Adrenal gland (tissue), 12 donors: ENCODE data around the gene DYNC2LI1. TPM values are rescaled to one million over a fixed set of nuclear protein-coding genes. Genes with fewer than 3 reads are reported as not detected.

ENCODE experiments used
- DNase-seq, 7 donors: peaks; one replicate each; pipeline ENCODE4 v3.0.0-alpha.2; 2019 to 2020
- H3K27ac ChIP-seq, 5 donors: fragments of 200-600 bp; sonication (generic) in 4 of 5; 1 replicate in 3 of 5; 2 replicates in 2 of 5; pipeline versions ENCODE4 v1.5.1 to v1.8.0; 2016 to 2020; ENCODE audit warnings: mild to moderate bottlenecking in 1 of 5
- H3K27me3 ChIP-seq: fragments of 200-600 bp; 2 replicates; pipeline ENCODE4 v1.8.0; 2021
- H3K36me3 ChIP-seq, 2 donors: fragments of 200-600 bp; replicated peaks in 1 of 2; 1 replicate in 1 of 2; 2 replicates in 1 of 2; pipeline versions ENCODE4 v1.5.1 to v1.8.0; 2018 to 2022
- H3K4me1 ChIP-seq, 2 donors: fragments of 200-600 bp; replicated peaks in 1 of 2; 1 replicate in 1 of 2; 2 replicates in 1 of 2; pipeline versions ENCODE4 v1.5.1 to v1.8.0; 2018 to 2021
- H3K4me3 ChIP-seq, 4 donors: fragments of 200-600 bp; sonication (generic) in 3 of 4; one replicate each; pipeline ENCODE4 v1.5.1; 2016 to 2018
- H3K9me3 ChIP-seq, 3 donors: fragments of 200-600 bp; sonication (generic) in 1 of 3; replicated peaks in 1 of 3; 1 replicate in 2 of 3; 2 replicates in 1 of 3; pipeline versions ENCODE4 v1.5.1 to v1.8.0; 2016 to 2021
- CTCF ChIP-seq, 6 experiments: fragments of 450-650 bp in 4 of 6; fragments of 200-600 bp in 2 of 6; sonication (generic) in 1 of 6; IDR thresholded peaks; 1 replicate in 5 of 6; 2 replicates in 1 of 6; pipeline versions ENCODE4 v1.5.1 to v1.8.0; 2016 to 2021; ENCODE audit warnings: antibody characterized with exemption in 6 of 6, mild to moderate bottlenecking in 2 of 6, moderate library complexity in 1 of 6
- POLR2A ChIP-seq, 2 donors: fragments of 450-650 bp; IDR thresholded peaks; one replicate each; pipeline ENCODE4 v1.6.1; 2017; ENCODE audit warnings: antibody characterized with exemption in 2 of 2, mild to moderate bottlenecking in 2 of 2, moderate library complexity in 1 of 2
- WGBS, 4 donors: extraction: QIAGEN DNeasy Blood & Tissue Kit in 2 of 4; methylation state at CpG; one replicate each; pipeline versions ENCODE4 v1.1.5 to v1.1.7; 2013 to 2017; 5-methylcytosine and 5-hydroxymethylcytosine counted together
- intact Hi-C, 2 donors: fragments of 100-400 bp; cut with DNase I; formaldehyde crosslinking; loops; one replicate each; pipeline versions ENCODE4 v1.14.1 to v1.15.0; 2022 to 2023
- polyA plus RNA-seq, 3 donors: library from polyadenylated mRNA; stranded (reverse); fragments of 200-250 nt in 2 of 3; fragments of 350-450 nt in 1 of 3; fragmentation: Illumina TruSeq in 1 of 3; extraction: RNeasy Lipid Tissue Mini Kit (QIAGEN cat#74804) in 1 of 3; gene quantifications; one replicate each; pipeline ENCODE4 v1.2.3, GENCODE V29; 2013 to 2014
- total RNA-seq, 9 donors: library from RNA; depleted of rRNA in 4 of 9; stranded (reverse); fragments of >200 nt in 4 of 9; fragments of 120-200 nt in 1 of 9; fragmentation: NEBNext Ultra II Directional in 1 of 9; extraction: Animal tissue kit (Norgen Biotek cat#: 25700) in 1 of 9; gene quantifications; one replicate each; pipeline versions ENCODE4 v1.1.0 to v1.2.4, GENCODE V29; 2013 to 2023
- donor health status: healthy with polysubstance abuse.
- donor health status: Bipolar disorder and iron deficiency.
- donor health status: DM: yes; HTN: yes; CAD: no.
- donor health status: DM: no; HTN: no; CAD: no.
- donor health status: DM: no; HTN: no; CAD: no.
- donor health status: DM: yes; HTN: yes; CAD: no.

DYNC2LI1 gene
- total and polyA plus RNA-seq, 12 donors, result 16.9 to 80.5 (median 30.5) TPM

- Histone ChIP-seq H3K27ac (no peak overlapping the region), H3K9me3 (no peaks in the 10 kb centered on the region), H3K27me3 (peaks cover 8% of the 10 kb centered on the region), H3K4me3 (peak overlapping the region in 1 of 4 donors; percentile 25), H3K36me3 (no peaks in the 10 kb centered on the region), H3K4me1 (peaks cover 7 to 8% of the 10 kb centered on the region in 2 donors)
- WGBS, 4 donors, result 9 to 20% (median 12%) methylated on average over 26 to 54 of the region's 54 CpGs
- peak in 1 of 7 donors; percentile 43 for DNase-seq
- intact Hi-C loops, result no loop called here
- no peak for TF ChIP-seq CTCF (IDR thresholded peaks at IDR 0.05)
- no peak for TF ChIP-seq POLR2A (IDR thresholded peaks at IDR 0.05)
These were observed 57.9 kb downstream of the DYNC2LI1 start for GRCh38 chr2:43831543-43832294.

GRCh38 chr2:43832457-43832856 lies 58.6 kb downstream of the DYNC2LI1 start:
- Histone ChIP-seq H3K9me3 (no peaks in the 10 kb centered on the region), H3K27me3 (peaks cover 8% of the 10 kb centered on the region), H3K4me1 (peaks cover 7 to 8% of the 10 kb centered on the region in 2 donors), H3K27ac (no peak overlapping the region), H3K4me3 (no peak overlapping the region), H3K36me3 (no peaks in the 10 kb centered on the region)
- intact Hi-C loops, result no loop called here
- TF ChIP-seq CTCF (IDR thresholded peaks at IDR 0.05), result no peak
- TF ChIP-seq POLR2A (IDR thresholded peaks at IDR 0.05), result no peak
- WGBS, 4 donors, result 32 to 66% (median 51%) methylated on average over 2 to 3 of the region's 3 CpGs
- peak in 1 of 7 donors; percentile 41 for DNase-seq

- Histone ChIP-seq H3K4me3 (no peak overlapping the region), H3K27me3 (peaks cover 1% of the 10 kb centered on the region), H3K36me3 (no peaks in the 10 kb centered on the region), H3K27ac (no peak overlapping the region), H3K9me3 (no peaks in the 10 kb centered on the region), H3K4me1 (peaks cover 0 to under 1% of the 10 kb centered on the region in 2 donors)
- intact Hi-C loops, result no loop called here
- WGBS, 4 donors, result 68 to 77% (median 74%) methylated on average over 4 of the region's 4 CpGs
- no peak for TF ChIP-seq CTCF (IDR thresholded peaks at IDR 0.05)
- TF ChIP-seq POLR2A (IDR thresholded peaks at IDR 0.05), result no peak
- DNase-seq, result peak in 1 of 7 donors; percentile 7
These were observed 63.2 kb downstream of the DYNC2LI1 start for GRCh38 chr2:43837033-43837432.

GRCh38 chr2:43837831-43838559 lies 64.2 kb downstream of the DYNC2LI1 start:
- H3K27ac ChIP-seq, result no peak overlapping the region
- H3K9me3 ChIP-seq, result no peaks in the 10 kb centered on the region
- DNase-seq, result peak in 2 of 7 donors; percentile 11 to 34
- no peaks in the 10 kb centered on the region for H3K4me1 ChIP-seq
- H3K27me3 ChIP-seq, result no peaks in the 10 kb centered on the region
- intact Hi-C loops, result no loop called here
- 87 to 93% (median 92%) methylated on average over 13 to 21 of the region's 21 CpGs for WGBS, 4 donors
- no peak overlapping the region for H3K4me3 ChIP-seq
- no peak for TF ChIP-seq CTCF (IDR thresholded peaks at IDR 0.05)
- TF ChIP-seq POLR2A (IDR thresholded peaks at IDR 0.05), result no peak
- no peaks in the 10 kb centered on the region for H3K36me3 ChIP-seq
